Mesenteric fat pad (tissue), 1 donor: ENCODE results near the gene PAX1. TPM values are rescaled to one million over a fixed set of nuclear protein-coding genes. Genes with fewer than 3 reads are reported as not detected.
A peak's percentile ranks its signal among the peaks of the same experiment; 100 is the strongest.

ENCODE experiments used
- DNase-seq: peaks from one replicate; pipeline ENCODE4 v3.0.0-alpha.2; 2020; ENCODE audit warnings: low spot score
- total RNA-seq: library from RNA; stranded (reverse); fragmentation: NEBNext Ultra II Directional; extraction: Animal tissue kit (Norgen Biotek cat#: 25700); gene quantifications from one replicate; pipeline ENCODE4 v1.2.1, GENCODE V29; 2021
- donor health status: DM: yes; HTN: yes; CAD: no.

The PAX1 gene
- total RNA-seq, 1 donor from 2014 or later: not detected

DNA sequence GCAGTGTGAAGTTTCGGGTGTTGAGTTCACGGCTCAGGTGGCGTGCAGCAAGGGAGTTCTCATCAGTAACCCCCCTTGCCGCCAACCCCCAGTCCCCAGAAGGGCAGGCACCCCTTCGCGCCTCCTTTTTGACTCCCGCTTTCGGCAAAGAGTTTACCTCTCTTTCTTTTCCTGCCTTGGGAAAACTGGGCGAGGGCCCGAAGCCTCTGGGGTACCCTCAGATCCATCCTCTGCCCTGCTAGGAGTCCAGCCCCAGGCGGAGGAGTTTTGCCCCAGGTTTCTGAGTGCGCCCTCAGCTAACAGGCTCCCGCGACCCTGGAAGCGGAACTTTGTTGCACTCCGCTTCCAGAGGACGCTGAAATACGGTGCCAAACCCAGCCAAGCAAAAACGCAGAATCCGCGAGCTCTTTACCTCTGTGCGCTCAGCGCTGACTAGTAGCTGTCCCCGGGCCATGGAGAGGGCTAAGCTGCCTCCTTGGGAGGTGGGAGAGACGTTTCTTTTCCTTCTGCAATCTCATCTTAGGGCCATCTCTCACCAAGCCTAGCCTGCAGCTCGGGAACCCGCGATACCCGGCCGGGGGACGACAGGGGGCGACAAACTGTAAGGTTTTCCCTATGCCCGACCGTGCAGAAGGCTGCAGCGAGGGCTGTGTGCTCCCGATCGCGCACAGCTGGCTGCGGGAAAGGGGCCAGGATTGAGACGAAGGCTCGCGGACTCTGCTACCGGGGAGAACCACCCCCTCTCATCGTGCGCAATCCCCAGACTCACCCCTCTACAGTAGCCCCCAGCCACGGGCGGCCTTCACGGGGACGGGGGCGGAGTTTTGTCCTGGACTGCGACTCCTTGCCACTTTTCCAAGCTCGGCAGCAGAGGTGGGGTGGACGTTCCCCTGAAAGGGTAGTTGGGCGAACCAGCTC lies 2.7 kb upstream of the PAX1 start:
- DNase-seq: peak; percentile 68

DNA sequence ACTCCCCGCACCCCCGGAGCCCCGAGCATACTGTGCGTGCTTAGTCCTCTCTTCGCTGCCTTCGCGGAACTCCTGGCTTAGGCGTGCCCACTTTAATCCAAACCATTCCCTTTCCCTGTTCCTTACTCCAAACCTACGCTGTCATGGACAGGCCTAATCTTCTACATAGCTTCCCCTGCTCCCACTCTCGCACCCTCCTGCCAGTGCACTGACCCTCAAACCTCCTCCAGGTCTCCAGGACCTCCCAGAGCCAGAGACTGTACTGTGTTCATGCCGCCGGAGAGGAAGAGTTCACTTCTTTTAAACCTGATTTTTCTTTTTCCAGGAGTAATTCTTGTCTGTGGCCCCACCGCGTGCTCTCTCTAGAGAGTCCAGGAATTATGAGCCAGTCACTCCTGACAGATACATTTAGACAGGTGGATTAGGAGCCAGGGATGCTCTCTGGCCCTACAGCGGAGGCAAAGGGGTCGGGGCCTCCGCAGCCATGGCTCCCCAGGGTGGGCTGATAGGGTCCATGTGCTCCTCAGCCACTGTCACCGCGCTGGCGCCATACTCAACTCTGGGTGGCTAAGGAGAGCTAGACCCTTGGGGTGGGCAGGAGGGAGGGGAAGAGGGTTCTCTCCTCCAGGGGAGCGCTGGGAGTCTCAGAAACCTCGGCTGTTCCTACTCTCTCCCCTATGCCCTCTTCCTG lies 1.6 kb upstream of the PAX1 start:
- DNase-seq: peak; percentile 55

DNA sequence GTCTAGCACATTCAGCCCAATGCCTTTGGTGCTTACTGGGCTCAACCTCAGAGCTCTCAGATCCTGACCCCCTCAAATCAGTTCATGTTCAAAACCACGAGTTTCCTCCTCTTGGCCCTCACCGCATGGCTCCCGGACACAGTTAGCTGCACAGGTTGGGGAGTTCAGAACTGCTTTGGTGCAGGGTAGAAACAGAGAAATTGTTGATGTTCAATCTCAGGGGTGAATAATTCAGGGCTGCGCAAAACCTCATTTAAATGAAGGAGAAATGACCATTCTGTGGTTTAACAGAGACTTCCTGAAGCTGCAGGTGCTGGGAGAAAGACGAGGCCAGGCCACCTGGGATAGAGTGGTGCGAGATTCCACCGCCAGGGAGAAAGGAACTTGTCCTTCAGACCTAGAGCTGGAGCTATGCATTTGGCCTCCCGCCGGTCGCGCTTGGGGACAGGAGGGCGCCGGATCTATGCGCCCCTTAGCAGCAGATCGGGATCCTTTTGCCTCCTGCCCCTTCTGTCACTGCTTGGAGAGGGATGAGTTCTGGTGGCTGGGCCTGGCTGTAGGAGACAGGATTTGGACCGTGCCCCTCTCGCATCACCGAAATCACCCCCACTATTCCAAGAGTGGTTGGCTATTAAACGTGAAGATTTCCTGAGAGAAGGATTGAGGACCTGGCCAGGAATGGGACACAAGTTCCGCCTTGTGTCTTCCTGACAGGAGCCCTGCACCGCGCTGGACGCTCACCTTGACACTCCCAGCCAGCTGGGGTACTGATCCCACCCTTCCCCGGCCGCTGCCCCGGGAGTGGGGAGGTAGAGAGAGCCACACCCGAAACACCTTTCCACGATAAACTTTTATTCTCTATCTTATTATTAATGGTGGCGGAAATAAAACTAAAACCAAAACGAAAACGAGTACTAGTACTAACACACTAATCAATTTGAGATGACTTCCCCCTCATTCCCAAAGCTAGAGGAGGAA lies 767 bp upstream of the PAX1 start:
- DNase-seq: peak; percentile 51

DNA sequence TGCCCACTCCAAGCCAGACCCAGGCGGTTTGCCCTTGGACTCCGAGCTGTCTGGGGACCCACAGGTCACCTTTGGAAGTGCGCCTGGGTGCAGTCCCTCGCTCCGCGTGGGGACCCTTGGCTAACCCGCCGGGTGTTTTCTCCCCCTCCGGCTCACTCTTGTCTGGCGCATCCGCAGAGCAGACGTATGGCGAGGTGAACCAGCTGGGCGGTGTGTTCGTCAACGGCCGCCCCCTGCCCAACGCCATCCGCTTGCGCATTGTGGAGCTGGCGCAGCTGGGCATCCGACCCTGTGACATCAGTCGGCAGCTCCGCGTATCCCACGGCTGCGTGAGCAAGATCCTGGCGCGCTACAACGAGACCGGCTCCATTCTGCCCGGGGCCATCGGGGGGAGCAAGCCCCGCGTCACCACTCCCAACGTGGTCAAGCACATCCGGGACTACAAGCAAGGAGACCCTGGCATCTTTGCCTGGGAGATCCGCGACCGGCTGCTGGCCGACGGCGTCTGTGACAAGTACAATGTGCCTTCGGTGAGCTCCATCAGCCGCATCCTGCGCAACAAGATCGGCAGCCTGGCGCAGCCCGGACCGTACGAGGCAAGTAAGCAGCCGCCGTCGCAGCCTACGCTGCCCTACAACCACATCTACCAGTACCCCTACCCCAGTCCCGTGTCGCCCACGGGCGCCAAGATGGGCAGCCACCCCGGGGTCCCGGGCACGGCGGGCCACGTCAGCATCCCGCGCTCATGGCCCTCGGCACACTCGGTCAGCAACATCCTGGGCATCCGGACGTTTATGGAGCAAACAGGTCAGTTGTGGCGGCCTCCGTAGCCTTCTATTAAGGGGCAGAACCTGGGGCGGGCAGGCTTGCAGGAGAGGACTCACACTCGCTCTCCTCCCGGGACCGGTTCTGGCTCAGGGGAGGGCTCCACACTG lies 1.1 kb downstream of the PAX1 start:
- peak; percentile 85 for DNase-seq

DNA sequence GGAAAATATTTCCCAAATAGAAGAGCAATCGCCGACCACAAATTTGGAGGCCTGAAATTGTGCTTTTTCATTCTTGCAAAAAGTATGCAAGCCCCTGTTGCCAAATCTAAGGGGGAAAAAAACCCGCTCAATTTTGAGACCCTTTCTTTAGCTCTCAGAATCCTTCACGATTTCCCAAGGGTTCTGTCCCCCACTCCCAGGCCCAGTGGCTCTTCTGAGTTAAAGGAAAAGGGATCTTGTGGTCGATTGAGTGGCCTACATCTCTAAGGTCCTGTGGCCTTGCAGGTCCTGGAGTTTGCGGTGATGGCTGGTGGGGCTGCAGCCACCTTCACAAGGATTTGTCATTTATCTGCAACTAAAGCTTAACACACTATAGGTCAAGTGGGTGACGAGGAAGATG lies 1.8 kb downstream of the PAX1 start:
- DNase-seq: no peak

DNA sequence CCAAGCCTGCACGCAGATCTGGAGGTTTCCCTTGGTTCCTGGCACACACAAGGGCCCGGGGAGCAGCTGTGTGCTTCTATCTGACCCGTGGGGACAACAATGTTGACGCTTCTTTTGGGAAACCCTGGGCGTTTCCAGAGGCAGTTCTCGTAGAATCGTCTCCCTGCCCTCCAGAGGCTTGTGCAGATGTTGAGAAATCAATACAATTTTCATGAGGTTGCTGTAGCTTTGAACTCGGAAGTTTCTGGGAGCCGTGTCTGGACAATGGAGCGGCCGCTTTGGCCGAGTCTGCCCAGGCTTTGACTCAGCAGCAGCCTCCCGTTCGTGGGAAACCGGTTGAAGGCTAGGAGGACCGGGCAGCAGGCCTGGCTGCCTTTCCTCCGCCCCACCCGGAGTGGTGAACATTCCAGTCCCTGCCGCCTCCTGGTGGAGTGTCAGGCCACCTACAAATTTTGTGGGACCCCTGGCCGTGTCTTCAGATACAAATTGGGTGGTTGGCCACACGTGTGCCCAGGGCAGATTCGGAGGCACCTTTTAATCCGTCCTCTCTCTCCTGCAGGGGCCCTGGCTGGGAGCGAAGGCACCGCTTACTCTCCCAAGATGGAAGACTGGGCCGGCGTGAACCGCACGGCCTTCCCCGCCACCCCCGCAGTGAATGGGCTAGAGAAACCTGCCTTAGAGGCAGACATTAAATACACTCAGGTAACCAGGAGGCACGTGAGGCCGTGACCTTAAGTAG lies 2.7 kb downstream of the PAX1 start:
- DNase-seq: peak; percentile 85

DNA sequence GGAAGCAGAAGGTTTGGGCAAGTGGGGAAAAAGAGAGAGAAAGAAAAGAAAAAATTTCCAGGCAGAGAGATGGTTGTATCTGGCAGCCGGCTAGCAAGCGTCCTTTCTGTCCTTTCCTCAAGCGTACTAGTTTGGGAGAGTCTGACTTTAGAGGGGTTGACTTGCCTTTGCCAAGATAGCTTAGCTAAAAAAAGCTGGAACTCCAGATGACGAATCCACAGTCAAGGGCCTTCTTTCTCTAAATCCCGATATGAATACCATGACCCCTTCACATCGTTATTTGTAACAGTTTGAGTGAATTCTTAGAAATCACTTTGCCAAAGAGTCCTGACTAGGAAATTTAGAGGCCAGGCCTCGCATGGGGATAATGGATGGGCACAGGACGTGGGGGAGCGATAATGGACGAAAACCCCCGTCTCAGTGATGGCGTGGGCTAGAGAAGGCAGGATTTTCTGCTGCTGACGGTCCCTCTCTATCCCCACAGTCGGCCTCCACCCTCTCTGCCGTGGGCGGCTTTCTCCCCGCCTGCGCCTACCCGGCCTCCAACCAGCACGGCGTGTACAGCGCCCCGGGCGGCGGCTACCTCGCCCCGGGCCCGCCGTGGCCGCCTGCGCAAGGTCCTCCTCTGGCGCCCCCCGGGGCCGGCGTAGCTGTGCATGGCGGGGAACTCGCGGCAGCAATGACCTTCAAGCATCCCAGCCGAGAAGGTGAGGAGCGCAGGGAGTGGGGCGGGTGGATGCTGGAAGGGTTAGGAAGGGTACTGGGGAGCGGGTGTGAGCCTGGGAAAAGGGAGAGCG lies 3.5 kb downstream of the PAX1 start:
- DNase-seq: no peak

DNA sequence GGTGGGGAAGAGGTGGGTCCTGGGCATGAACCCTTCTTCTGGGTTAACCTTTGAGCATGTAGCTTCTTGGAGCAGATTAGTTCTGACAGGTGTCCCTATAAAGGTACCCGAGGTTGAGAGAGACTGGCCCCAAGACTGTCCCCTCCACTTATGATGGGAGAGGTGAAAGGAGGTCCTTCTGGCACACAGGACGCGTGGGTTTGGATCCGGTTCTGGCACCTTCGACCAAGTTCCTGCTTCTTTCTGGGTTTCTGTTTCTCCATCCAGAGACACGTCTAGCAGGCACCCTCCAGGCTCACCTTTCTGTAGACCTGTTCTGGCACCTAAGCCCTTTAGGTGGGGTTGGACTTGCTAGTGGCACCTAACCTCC lies 4.1 kb downstream of the PAX1 start:
- no peak for DNase-seq

DNA sequence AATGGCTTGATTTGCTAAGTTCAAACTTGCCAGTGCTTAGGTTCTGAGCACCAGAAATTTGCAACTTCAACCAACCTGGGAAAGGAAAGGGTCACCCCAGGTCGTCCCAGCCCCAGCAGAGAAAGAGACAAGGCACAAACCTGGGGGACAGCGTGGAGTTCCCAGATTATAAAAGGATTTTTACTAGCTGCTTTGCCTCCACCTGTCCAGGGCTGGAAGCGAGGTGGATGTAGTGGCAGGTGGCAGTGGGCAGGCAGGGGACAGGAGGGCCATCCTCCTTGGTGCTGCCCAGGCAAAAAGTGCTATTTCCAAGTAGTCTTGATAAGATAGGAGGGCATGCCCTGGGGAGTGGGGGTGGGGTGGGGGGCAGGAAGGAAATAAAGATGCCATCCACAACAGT lies 4.9 kb downstream of the PAX1 start:
- no peak for DNase-seq

DNA sequence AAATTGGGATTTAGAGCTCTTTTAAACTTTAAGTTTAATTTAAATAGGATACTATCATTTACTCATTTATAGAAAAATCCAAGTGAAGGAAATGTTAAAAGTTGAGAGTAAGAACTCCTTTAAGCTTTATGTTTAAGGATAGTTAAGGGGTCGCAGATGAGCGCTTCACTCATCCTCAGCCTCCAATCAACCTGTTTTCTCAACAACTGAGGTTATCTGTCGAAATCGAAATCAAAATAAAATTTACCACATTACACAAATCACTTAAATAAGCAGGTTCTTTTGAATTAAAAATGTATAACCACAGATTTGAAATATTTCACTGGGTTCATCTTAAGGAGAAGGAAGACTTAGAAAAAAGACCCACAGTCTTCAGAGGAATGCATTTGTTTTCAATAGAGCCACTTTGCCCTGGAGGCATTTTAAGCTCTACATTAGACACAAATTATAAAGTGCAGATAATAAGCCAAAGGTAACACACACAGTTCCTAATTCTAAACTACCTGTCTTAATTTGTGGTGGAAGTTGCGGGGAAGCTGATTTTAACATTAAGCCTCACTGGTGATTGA lies 5.5 kb downstream of the PAX1 start:
- no peak for DNase-seq

DNA sequence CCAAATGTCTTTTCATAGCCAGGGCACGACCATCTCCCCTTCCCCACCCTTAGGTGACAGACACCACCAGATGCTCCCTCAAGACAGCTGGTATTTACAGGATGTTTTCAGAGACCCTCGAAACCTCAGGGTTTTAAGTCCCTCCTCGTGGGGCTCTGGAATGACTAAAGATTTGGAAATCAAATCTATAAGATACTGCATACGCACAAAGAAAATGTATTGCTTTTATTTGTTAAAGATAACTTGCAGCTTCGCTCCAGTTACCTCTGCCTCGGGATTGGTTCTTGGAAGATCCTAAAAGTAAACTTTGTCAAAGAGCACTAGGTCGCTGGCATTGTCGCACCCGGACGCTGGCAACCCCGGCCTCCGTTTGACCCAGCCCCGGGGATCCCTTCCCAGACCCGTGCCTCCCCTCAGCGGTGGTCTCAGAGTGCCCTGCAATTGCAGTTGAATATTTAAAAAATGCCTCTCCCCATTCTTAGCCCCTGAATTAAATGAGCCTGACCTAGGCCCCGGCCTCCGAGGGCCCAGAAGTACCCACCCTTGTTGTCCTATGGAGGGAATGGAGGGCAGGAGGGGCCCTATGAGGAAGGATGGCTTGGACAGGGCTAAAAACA lies 7.1 kb downstream of the PAX1 start:
- DNase-seq: no peak

DNA sequence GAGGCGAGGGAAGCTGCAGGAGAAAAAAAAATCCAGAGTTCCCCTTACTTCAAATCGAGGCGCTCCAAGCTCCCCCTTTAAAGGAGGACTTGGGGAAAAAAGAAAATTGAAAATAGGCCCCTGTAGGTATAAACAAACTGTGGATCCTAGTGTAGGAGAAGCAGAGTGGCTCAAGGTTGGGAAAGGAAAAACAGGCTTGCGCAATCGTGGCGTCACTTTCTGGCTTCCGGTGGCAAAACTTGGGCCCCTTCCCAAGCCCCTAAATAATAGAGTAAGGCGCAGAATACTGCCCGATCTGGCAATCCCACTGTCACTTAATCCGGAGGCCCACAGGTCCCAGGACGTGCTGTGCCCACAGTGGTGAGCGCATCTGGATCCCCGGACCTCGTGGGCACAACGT lies 8.0 kb downstream of the PAX1 start:
- DNase-seq: no peak

DNA sequence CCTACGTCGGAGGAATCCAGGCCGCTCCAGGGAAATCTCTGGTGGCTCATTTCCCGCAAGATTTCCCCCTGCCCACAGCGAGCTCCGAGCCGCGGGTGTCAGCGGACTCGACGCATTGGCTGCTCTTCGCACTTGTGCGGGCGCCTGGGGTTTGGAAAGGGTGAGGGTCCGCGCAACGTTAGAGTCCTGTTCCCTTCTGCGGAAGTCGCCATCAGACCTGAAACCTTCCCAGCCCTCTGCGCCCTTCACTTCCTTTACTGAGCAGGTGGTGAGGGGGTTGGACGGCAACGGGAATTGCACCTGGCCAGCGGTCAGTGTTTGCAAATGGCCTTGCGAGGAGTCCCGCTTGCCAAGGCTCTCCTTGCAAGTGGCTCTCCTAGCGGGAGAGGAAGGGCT lies 8.4 kb downstream of the PAX1 start:
- DNase-seq: no peak

DNA sequence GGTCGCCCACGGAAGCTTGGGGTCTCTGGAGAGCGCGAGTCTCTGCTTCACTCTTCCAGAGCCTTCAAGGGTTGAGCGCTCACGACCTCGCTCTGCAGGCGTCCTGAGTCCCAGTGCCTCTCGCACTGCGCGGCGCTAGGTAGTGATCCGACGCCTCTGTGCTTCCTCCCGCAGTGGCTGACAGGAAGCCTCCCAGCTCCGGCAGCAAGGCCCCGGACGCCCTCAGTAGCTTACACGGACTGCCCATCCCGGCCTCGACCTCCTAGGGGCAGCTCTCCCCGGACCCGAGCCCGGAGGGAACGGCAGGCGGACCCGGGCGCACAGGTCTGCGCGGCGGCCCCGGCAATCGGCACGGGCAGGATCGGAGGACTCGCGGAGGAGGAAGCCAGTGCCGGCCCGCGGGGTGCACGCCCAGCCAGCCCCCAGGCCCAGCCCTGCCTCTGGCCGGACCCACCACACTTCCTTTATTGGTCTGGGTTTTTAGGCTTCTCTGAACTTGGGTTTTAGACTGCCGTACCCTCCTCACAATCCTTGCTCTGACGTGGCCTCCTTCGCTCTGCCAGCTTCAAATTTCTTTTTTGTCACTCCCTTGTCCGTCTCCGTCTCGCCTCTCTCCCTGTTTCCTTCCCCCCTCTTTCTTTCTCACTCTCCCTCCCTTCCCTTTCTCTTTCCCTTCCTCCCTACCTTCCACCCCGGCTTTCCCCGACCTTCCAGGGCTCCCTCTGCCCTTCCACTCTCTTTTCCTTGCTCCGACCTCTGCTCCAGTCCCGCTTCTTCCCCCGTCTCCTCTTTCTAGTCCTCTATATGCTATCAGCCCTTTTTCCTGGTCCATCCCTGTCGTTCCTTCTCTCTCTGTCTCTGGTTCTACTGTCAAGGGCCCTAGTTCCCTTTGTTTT lies 9.1 kb downstream of the PAX1 start:
- peak; percentile 84 for DNase-seq

DNA sequence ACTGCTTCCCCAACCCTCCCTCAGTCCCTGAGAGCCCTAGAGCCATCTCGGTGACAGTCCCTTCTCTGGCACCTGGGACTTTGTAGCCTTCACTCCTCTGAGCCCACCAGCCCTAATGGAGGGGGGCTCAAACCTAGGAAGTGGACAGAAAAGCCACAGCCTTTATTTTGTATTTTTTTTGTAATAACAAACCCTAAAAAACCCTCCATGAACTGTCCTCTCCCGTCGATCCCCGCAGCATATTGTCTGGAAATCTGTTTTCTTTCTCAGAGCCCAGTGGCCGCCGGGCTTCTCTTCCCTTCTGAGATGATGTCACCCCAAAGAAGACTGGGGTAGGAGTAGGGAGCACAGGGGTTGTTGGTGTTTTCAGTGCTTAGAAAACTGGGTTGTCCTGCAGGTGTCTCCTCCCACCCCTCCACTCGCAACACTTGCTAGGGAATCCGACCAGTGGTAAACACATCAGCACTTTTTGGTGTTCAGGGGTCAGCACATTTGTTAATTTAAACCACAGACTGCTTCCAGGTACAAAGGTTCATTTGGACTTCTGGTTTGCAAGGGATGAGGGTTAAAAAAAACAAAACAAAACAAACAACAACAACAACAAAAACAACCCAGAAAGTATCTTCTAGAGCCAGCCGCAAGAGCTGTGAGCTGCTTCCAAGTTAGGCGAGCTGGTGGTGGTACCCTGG lies 9.9 kb downstream of the PAX1 start:
- DNase-seq: no peak

DNA sequence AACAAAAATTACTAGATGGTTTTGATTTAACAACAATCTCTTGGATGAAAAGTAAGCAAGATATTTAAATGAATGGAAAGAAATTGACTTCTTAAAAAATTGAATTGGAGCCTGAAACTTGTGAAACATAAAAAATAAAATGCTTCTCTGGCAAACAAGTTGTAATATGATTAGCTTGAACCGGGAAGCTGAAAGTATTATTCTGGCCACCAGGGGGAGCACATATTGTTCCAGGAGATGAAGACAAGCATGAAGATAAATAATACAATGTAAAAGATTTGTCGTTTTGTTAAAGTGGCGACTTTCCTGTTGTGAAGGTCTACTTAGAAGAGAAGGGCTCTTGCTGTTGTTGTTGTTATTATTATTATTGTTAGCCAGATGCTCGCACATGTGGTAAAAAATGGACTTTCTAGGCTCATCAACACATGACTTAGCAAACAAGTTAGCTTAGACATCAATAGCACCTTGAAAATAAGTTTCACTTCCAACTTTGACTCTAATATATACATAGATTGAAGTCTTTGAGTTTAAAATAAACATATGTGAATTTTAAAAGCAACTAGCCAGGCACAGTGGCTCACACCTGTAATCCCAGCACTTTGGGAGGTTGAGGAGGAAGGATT lies 14.2 kb downstream of the PAX1 start:
- no peak for DNase-seq
